HL-60/S4 treated with phorbol 12-myristate 13-acetate at 8.2 ng/mL for 4 days and 3 days (cell line): Measurements from ENCODE around the gene SLC25A11.

Experiments
- in situ Hi-C: fragments of 300-500 bp; cut with MboI; formaldehyde crosslinking; loops from 2 replicates; pipeline ENCODE4 v1.15.0; 2022; ENCODE audit warnings: low sequenced_read_pairs

Gene SLC25A11

GRCh38 chr17:4966844-4967538, 27.1 kb upstream of the SLC25A11 start:
- in situ Hi-C loops, result no loop called here

GRCh38 chr17:4965311-4965986, 25.6 kb upstream of the SLC25A11 start:
- in situ Hi-C loops, result no loop called here

GRCh38 chr17:4960279-4960922, 20.6 kb upstream of the SLC25A11 start:
- in situ Hi-C loops, result no loop called here

- in situ Hi-C loops, result no loop called here
Measured at GRCh38 chr17:4959261-4959965, 19.6 kb upstream of the SLC25A11 start.

- in situ Hi-C loops, result no loop called here
Measured at GRCh38 chr17:4958102-4958501, 18.3 kb upstream of the SLC25A11 start.

- in situ Hi-C loops, result no loop called here
Measured at GRCh38 chr17:4956493-4957061, 16.7 kb upstream of the SLC25A11 start.

GRCh38 chr17:4955091-4955490, 15.2 kb upstream of the SLC25A11 start:
- in situ Hi-C loops, result no loop called here

- in situ Hi-C loops, result no loop called here
Measured at GRCh38 chr17:4953451-4953961, 13.7 kb upstream of the SLC25A11 start.

GRCh38 chr17:4951486-4951885, 11.6 kb upstream of the SLC25A11 start:
- in situ Hi-C loops, result no loop called here

- in situ Hi-C loops, result no loop called here
Measured at GRCh38 chr17:4950746-4951204, 10.9 kb upstream of the SLC25A11 start, which contains the start of gene ENO3. ENO3 (plus strand) TSS chr17:4951119; CDS start chr17:4951830, 711 bp downstream.

GRCh38 chr17:4950075-4950745, 10.4 kb upstream of the SLC25A11 start:
- in situ Hi-C loops, result no loop called here

GRCh38 chr17:4949321-4950074, 9.7 kb upstream of the SLC25A11 start:
- in situ Hi-C loops, result no loop called here

GRCh38 chr17:4948931-4949320, 9.1 kb upstream of the SLC25A11 start:
- in situ Hi-C loops, result no loop called here

- in situ Hi-C loops, result no loop called here
Measured at GRCh38 chr17:4948166-4948930, 8.5 kb upstream of the SLC25A11 start, which contains the start of gene PFN1. PFN1 (minus strand) TSS chr17:4948530; CDS start chr17:4948394, 136 bp downstream.

GRCh38 chr17:4947411-4948165, 7.7 kb upstream of the SLC25A11 start:
- in situ Hi-C loops, result no loop called here

GRCh38 chr17:4947010-4947410, 7.2 kb upstream of the SLC25A11 start:
- in situ Hi-C loops, result no loop called here

GRCh38 chr17:4946312-4946976, 6.6 kb upstream of the SLC25A11 start:
- in situ Hi-C loops, result no loop called here
